ENCODE data around the gene MUSK. TPM values are rescaled to one million over a fixed set of nuclear protein-coding genes. Genes with fewer than 3 reads are reported as not detected.

MUSK gene
- total RNA-seq, 2 donors from 2014 or later, result 2.0 to 6.1 TPM

GRCh38 chr9:110728058-110728457 is 59.5 kb downstream of the MUSK start:
- Histone ChIP-seq H3K4me1 (no peaks in the 10 kb centered on the region), H3K27me3 (no peaks in the 10 kb centered on the region), H3K27ac (no peak overlapping the region), H3K9me3 (no peaks in the 10 kb centered on the region), H3K36me3 (no peaks in the 10 kb centered on the region), H3K4me3 (no peak overlapping the region)
- no peak for DNase-seq (ENCODE audit: low spot score)
- no peak for TF ChIP-seq CTCF (IDR thresholded peaks at IDR 0.05)

GRCh38 chr9:110729641-110730040 is 61.0 kb downstream of the MUSK start:
- DNase-seq (ENCODE audit: low spot score), result no peak
- Histone ChIP-seq H3K27me3 (no peaks in the 10 kb centered on the region), H3K9me3 (no peaks in the 10 kb centered on the region), H3K27ac (no peak overlapping the region), H3K4me3 (no peak overlapping the region), H3K4me1 (no peaks in the 10 kb centered on the region), H3K36me3 (no peaks in the 10 kb centered on the region)
- no peak for TF ChIP-seq CTCF (IDR thresholded peaks at IDR 0.05)

GRCh38 chr9:110731437-110732028 is 62.9 kb downstream of the MUSK start:
- no peaks in the 10 kb centered on the region for H3K4me1 ChIP-seq
- no peak overlapping the region for H3K4me3 ChIP-seq
- no peak for TF ChIP-seq CTCF (IDR thresholded peaks at IDR 0.05)
- H3K36me3 ChIP-seq, result no peaks in the 10 kb centered on the region
- H3K27me3 ChIP-seq, result no peaks in the 10 kb centered on the region
- peaks cover 0 to 5% of the 10 kb centered on the region in 2 donors for H3K9me3 ChIP-seq
- DNase-seq (ENCODE audit: low spot score), result no peak
- no peak overlapping the region for H3K27ac ChIP-seq

GRCh38 chr9:110738982-110739381 is 70.4 kb downstream of the MUSK start:
- H3K4me1 ChIP-seq, result no peaks in the 10 kb centered on the region
- H3K9me3 ChIP-seq, result peaks cover 0 to 5% of the 10 kb centered on the region in 2 donors
- no peaks in the 10 kb centered on the region for H3K36me3 ChIP-seq
- no peaks in the 10 kb centered on the region for H3K27me3 ChIP-seq
- H3K4me3 ChIP-seq, result no peak overlapping the region
- H3K27ac ChIP-seq, result no peak overlapping the region
- no peak for TF ChIP-seq CTCF (IDR thresholded peaks at IDR 0.05)
- DNase-seq (ENCODE audit: low spot score), result no peak

GRCh38 chr9:110742741-110743371 is 74.3 kb downstream of the MUSK start:
- H3K4me3 ChIP-seq, result no peak overlapping the region
- no peak for DNase-seq (ENCODE audit: low spot score)
- H3K27me3 ChIP-seq, result no peaks in the 10 kb centered on the region
- H3K4me1 ChIP-seq, result peaks cover 0 to 7% of the 10 kb centered on the region in 2 donors
- no peaks in the 10 kb centered on the region for H3K9me3 ChIP-seq
- no peaks in the 10 kb centered on the region for H3K36me3 ChIP-seq
- TF ChIP-seq CTCF (IDR thresholded peaks at IDR 0.05), result no peak
- peak overlapping the region; percentile 33 to 83 for H3K27ac ChIP-seq

Measured in right atrium auricular region (tissue), 2 donors.